Parathyroid adenoma (tissue), 2 donors: ENCODE measurements around the gene PRCP.

ENCODE experiments used
- H2AFZ ChIP-seq: fragments of 300-600 bp; sonication (generic); one replicate; pipeline ENCODE4 v1.7.0; 2017; ENCODE audit warnings: antibody characterized with exemption, mild to moderate bottlenecking
- H3K27ac ChIP-seq: fragments of 300-600 bp; sonication (generic); one replicate; pipeline ENCODE4 v1.7.0; 2017
- H3K27me3 ChIP-seq: fragments of 300-600 bp; sonication (generic); one replicate; pipeline ENCODE4 v1.7.0; 2017; ENCODE audit warnings: low read length; ENCODE audit not compliant: control insufficient read depth, insufficient read depth
- H3K36me3 ChIP-seq: fragments of 300-600 bp; sonication (generic); one replicate; pipeline ENCODE4 v1.7.0; 2017; ENCODE audit warnings: low read length; ENCODE audit not compliant: control insufficient read depth, insufficient read depth
- H3K4me1 ChIP-seq: fragments of 300-600 bp; sonication (generic); one replicate; pipeline ENCODE4 v1.7.0; 2017; ENCODE audit warnings: control low read depth
- H3K4me2 ChIP-seq: fragments of 300-600 bp; sonication (generic); one replicate; pipeline ENCODE4 v1.7.0; 2017; ENCODE audit warnings: low read length
- H3K4me3 ChIP-seq: fragments of 300-600 bp; sonication (generic); one replicate; pipeline ENCODE4 v1.7.0; 2017; ENCODE audit warnings: low read depth, low read length
- H3K79me2 ChIP-seq: fragments of 300-600 bp; sonication (generic); one replicate; pipeline ENCODE4 v1.7.0; 2017; ENCODE audit warnings: control low read depth
- H3K9ac ChIP-seq: fragments of 300-600 bp; sonication (generic); one replicate; pipeline ENCODE4 v1.7.0; 2017; ENCODE audit warnings: mild to moderate bottlenecking
- H3K9me3 ChIP-seq: fragments of 300-600 bp; sonication (generic); one replicate; pipeline ENCODE4 v1.7.0; 2017; ENCODE audit warnings: low read length; ENCODE audit not compliant: control insufficient read depth
- TF ChIP-seq, protein P1 (sequence below): fragments of 300-600 bp; sonication (generic); IDR thresholded peaks from one replicate; pipeline ENCODE4 v1.7.0; 2017; ENCODE audit warnings: antibody characterized with exemption, mild to moderate bottlenecking
- donor health status: primary hyperparathyroidism.

The PRCP gene

GRCh38 chr11:82807646-82808045, 92.6 kb downstream of the PRCP start:
- no peaks in the 10 kb centered on the region for H3K79me2 ChIP-seq
- H3K4me1 ChIP-seq = no peaks in the 10 kb centered on the region
- no peaks in the 10 kb centered on the region for H3K27me3 ChIP-seq
- TF ChIP-seq, protein P1, sequence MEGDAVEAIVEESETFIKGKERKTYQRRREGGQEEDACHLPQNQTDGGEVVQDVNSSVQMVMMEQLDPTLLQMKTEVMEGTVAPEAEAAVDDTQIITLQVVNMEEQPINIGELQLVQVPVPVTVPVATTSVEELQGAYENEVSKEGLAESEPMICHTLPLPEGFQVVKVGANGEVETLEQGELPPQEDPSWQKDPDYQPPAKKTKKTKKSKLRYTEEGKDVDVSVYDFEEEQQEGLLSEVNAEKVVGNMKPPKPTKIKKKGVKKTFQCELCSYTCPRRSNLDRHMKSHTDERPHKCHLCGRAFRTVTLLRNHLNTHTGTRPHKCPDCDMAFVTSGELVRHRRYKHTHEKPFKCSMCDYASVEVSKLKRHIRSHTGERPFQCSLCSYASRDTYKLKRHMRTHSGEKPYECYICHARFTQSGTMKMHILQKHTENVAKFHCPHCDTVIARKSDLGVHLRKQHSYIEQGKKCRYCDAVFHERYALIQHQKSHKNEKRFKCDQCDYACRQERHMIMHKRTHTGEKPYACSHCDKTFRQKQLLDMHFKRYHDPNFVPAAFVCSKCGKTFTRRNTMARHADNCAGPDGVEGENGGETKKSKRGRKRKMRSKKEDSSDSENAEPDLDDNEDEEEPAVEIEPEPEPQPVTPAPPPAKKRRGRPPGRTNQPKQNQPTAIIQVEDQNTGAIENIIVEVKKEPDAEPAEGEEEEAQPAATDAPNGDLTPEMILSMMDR = no peak
- H3K9ac ChIP-seq = no peak overlapping the region
- no peak overlapping the region for H3K4me3 ChIP-seq
- no peak overlapping the region for H3K27ac ChIP-seq
- H3K36me3 ChIP-seq = no peaks in the 10 kb centered on the region
- H3K4me2 ChIP-seq = no peak overlapping the region
- H2AFZ ChIP-seq = no peak overlapping the region
- no peaks in the 10 kb centered on the region for H3K9me3 ChIP-seq

GRCh38 chr11:82802710-82803109, 97.5 kb downstream of the PRCP start:
- no peak overlapping the region for H3K27ac ChIP-seq
- H3K36me3 ChIP-seq = no peaks in the 10 kb centered on the region
- H3K27me3 ChIP-seq = no peaks in the 10 kb centered on the region
- H3K4me1 ChIP-seq = no peaks in the 10 kb centered on the region
- no peaks in the 10 kb centered on the region for H3K79me2 ChIP-seq
- H3K9ac ChIP-seq = no peak overlapping the region
- H3K4me2 ChIP-seq = no peak overlapping the region
- H3K9me3 ChIP-seq = no peaks in the 10 kb centered on the region
- no peak overlapping the region for H3K4me3 ChIP-seq
- TF ChIP-seq, protein P1 = no peak
- H2AFZ ChIP-seq = no peak overlapping the region

DNA sequence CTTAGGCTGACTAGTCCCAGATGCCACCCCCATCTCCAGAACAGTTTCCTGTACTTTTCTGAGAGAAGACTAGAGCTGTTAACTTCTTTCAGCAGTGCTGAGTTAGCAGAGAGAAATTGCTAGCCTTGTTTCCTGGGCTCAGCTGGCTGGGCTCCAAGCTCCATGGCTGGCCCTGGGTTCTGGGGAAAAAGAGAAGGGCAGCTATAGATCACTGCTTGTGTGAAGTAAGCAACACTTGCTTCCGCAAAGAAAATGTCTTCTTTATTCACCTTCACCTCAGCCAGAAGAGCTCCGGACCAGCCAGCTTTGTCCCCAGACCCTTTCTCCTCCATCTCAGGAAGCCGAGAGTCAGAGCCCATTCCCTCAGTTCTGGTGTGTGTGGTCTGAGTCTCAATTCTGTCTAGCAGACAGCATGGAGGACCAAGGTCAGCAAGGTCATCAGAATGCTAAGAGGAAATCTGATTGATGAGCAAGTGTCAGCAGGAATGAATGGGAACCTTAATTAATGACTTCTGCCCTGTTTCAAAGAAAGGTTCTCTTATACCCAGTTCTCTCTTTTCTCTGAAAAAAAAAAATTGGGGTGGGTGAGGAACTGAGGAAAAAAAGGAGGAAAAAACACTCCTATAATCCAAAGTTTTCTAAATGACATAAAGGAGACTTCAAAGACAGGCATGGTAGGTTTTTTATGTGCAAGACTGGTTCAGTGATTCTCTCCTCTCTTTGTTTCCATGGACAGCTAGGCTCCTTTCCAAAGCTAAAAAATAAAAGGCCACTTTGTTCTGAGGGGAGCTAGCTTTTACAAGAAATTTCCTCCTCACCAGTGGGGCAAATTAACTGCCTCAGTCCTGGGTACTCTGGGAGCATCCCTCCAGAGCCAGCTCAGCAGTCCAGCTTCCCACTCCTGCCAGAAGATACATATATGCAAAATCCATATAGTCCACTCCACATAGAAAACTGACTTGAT, 103.0 kb downstream of the PRCP start:
- Histone ChIP-seq H2AFZ (peak overlapping the region; percentile 62), H3K36me3 (no peaks in the 10 kb centered on the region), H3K27me3 (no peaks in the 10 kb centered on the region), H3K4me2 (no peak overlapping the region), H3K9ac (no peak overlapping the region), H3K27ac (no peak overlapping the region), H3K79me2 (no peaks in the 10 kb centered on the region), H3K9me3 (no peaks in the 10 kb centered on the region), H3K4me1 (no peaks in the 10 kb centered on the region), H3K4me3 (no peak overlapping the region)
- TF ChIP-seq, protein P1 = no peak

GRCh38 chr11:82794490-82794889, 105.7 kb downstream of the PRCP start:
- Histone ChIP-seq H3K27ac (no peak overlapping the region), H2AFZ (no peak overlapping the region), H3K9ac (no peak overlapping the region), H3K4me2 (no peak overlapping the region), H3K4me3 (no peak overlapping the region), H3K36me3 (no peaks in the 10 kb centered on the region), H3K27me3 (no peaks in the 10 kb centered on the region), H3K4me1 (no peaks in the 10 kb centered on the region), H3K79me2 (no peaks in the 10 kb centered on the region), H3K9me3 (no peaks in the 10 kb centered on the region)
- TF ChIP-seq, protein P1 = no peak
